Endodermal cell (in vitro differentiated cells): ENCODE measurements around the gene TM4SF1. TPM values are rescaled to one million over a fixed set of nuclear protein-coding genes. Genes with fewer than 3 reads are reported as not detected.

ENCODE experiments used
- DNase-seq: peaks from one replicate; pipeline ENCODE4 v3.0.0-alpha.2; 2017
- H3K27ac ChIP-seq: 2 replicates; pipeline ENCODE4 v1.5.1; 2013; ENCODE audit warnings: mild to moderate bottlenecking, low read depth, low read length, moderate library complexity
- H3K27me3 ChIP-seq: 2 replicates; pipeline ENCODE4 v1.6.1; 2013; ENCODE audit warnings: mild to moderate bottlenecking, low read length, moderate library complexity; ENCODE audit not compliant: insufficient read depth, control insufficient read depth, poor library complexity, severe bottlenecking
- H3K36me3 ChIP-seq: 2 replicates; pipeline ENCODE4 v1.7.0; 2013; ENCODE audit warnings: mild to moderate bottlenecking, low read length, moderate library complexity; ENCODE audit not compliant: control insufficient read depth, insufficient read depth
- H3K4me1 ChIP-seq: one replicate; pipeline ENCODE4 v1.7.0; 2013; ENCODE audit warnings: low read length; ENCODE audit not compliant: control insufficient read depth, insufficient read depth
- H3K4me3 ChIP-seq: 2 replicates; pipeline ENCODE4 v1.5.1; 2013; ENCODE audit warnings: mild to moderate bottlenecking, low read length, moderate library complexity
- H3K9ac ChIP-seq: 2 replicates; pipeline ENCODE4 v1.6.1; 2013; ENCODE audit warnings: mild to moderate bottlenecking, low read length, moderate library complexity; ENCODE audit not compliant: poor library complexity, severe bottlenecking; ENCODE audit errors: extremely low read depth
- H3K9me3 ChIP-seq: 2 replicates; pipeline ENCODE4 v1.6.1; 2013; ENCODE audit warnings: mild to moderate bottlenecking, low read length, moderate library complexity; ENCODE audit not compliant: control insufficient read depth
- H3K27ac Mint-ChIP-seq: 2 replicates; pipeline ENCODE4 v1.8.0; 2020; ENCODE audit warnings: mixed read lengths
- H3K27me3 Mint-ChIP-seq: 2 replicates; pipeline ENCODE4 v1.8.0; 2021; ENCODE audit warnings: mild to moderate bottlenecking, mixed read lengths; ENCODE audit not compliant: insufficient read depth
- H3K36me3 Mint-ChIP-seq: 2 replicates; pipeline ENCODE4 v1.8.0; 2020; ENCODE audit warnings: low read depth, mixed read lengths
- H3K4me1 Mint-ChIP-seq: 2 replicates; pipeline ENCODE4 v1.8.0; 2020; ENCODE audit warnings: mixed read lengths
- H3K4me3 Mint-ChIP-seq: 2 replicates; pipeline ENCODE4 v1.8.0; 2020; ENCODE audit warnings: mild to moderate bottlenecking, moderate library complexity, mixed read lengths
- H3K9me3 Mint-ChIP-seq: 2 replicates; pipeline ENCODE4 v1.8.0; 2020; ENCODE audit warnings: mild to moderate bottlenecking, mixed read lengths
- CTCF ChIP-seq: fragments of 200-600 bp; sonication (generic); conservative IDR thresholded peaks from 2 replicates; pipeline ENCODE4 v1.5.0; 2021; ENCODE audit warnings: antibody characterized with exemption, mild to moderate bottlenecking
- WGBS, 2 experiments: methylation state at CpG; one replicate each; pipeline versions ENCODE4 v1.1.5 to v1.1.7; 2013; ENCODE audit warnings: missing lambda C conversion rate in 2 of 2, mixed read lengths in 1 of 2; ENCODE audit not compliant: insufficient coverage in 1 of 2, insufficient read length in 1 of 2; 5-methylcytosine and 5-hydroxymethylcytosine counted together
- total RNA-seq, 2 donors: library from RNA; stranded (reverse); fragmentation: NEBNext Ultra II Directional in 1 of 2; extraction: Animal tissue kit (Norgen Biotek cat#: 25700) in 1 of 2; gene quantifications; 2 replicates in 1 of 2; 3 replicates in 1 of 2; pipeline ENCODE4 v1.2.1, GENCODE V29; 2021

Gene TM4SF1
- total RNA-seq, 2 donors from 2014 or later, result not detected

- H3K4me1 Mint-ChIP-seq, result peaks cover 8% of the 10 kb centered on the region
- H3K36me3 ChIP-seq, result no peaks in the 10 kb centered on the region
- no peak overlapping the region for H3K4me3 Mint-ChIP-seq
- no peaks in the 10 kb centered on the region for H3K27me3 ChIP-seq
- no peaks in the 10 kb centered on the region for H3K27me3 Mint-ChIP-seq
- no peak for TF ChIP-seq CTCF
- H3K27ac Mint-ChIP-seq, result no peak overlapping the region
- H3K4me3 ChIP-seq, result no peak overlapping the region
- peaks cover 4% of the 10 kb centered on the region for H3K4me1 ChIP-seq
- H3K36me3 Mint-ChIP-seq, result no peaks in the 10 kb centered on the region
- 85 to 91% methylated on average over 8 of the region's 8 CpGs for WGBS, 2 experiments
- no peak overlapping the region for H3K9ac ChIP-seq
- no peak for DNase-seq
- H3K9me3 ChIP-seq, result no peaks in the 10 kb centered on the region
- H3K9me3 Mint-ChIP-seq, result no peaks in the 10 kb centered on the region
- H3K27ac ChIP-seq, result no peak overlapping the region
These were observed 10.6 kb upstream of the TM4SF1 start for GRCh38 chr3:149388001-149388440.

GRCh38 chr3:149386299-149386606 is 8.8 kb upstream of the TM4SF1 start:
- no peaks in the 10 kb centered on the region for H3K36me3 ChIP-seq
- H3K27me3 ChIP-seq, result no peaks in the 10 kb centered on the region
- Mint-ChIP-seq H3K9me3 (peaks cover 7% of the 10 kb centered on the region), H3K36me3 (no peaks in the 10 kb centered on the region), H3K4me1 (peaks cover 8% of the 10 kb centered on the region), H3K27ac (no peak overlapping the region), H3K4me3 (no peak overlapping the region), H3K27me3 (no peaks in the 10 kb centered on the region)
- no peak overlapping the region for H3K4me3 ChIP-seq
- no peak for TF ChIP-seq CTCF
- H3K9ac ChIP-seq, result no peak overlapping the region
- no peak overlapping the region for H3K27ac ChIP-seq
- WGBS, 2 experiments, result 89% methylated on average over 1 of the region's 1 CpG; no CpG with 5 or more reads in 1 of the 2 experiments
- peaks cover 4% of the 10 kb centered on the region for H3K4me1 ChIP-seq
- peaks cover 5% of the 10 kb centered on the region for H3K9me3 ChIP-seq
- DNase-seq, result no peak

- no peak for DNase-seq
- no peaks in the 10 kb centered on the region for H3K36me3 Mint-ChIP-seq
- Histone ChIP-seq H3K9ac (no peak overlapping the region), H3K27ac (no peak overlapping the region), H3K9me3 (peaks cover 6% of the 10 kb centered on the region), H3K27me3 (no peaks in the 10 kb centered on the region), H3K4me3 (no peak overlapping the region), H3K4me1 (peaks cover 4% of the 10 kb centered on the region), H3K36me3 (no peaks in the 10 kb centered on the region)
- H3K27ac Mint-ChIP-seq, result no peak overlapping the region
- WGBS, 2 experiments, result 93 to 100% methylated on average over 6 to 7 of the region's 7 CpGs
- no peak overlapping the region for H3K4me3 Mint-ChIP-seq
- peaks cover 11% of the 10 kb centered on the region for H3K9me3 Mint-ChIP-seq
- TF ChIP-seq CTCF, result no peak
- peaks cover 8% of the 10 kb centered on the region for H3K4me1 Mint-ChIP-seq
- no peaks in the 10 kb centered on the region for H3K27me3 Mint-ChIP-seq
These were observed 8.3 kb upstream of the TM4SF1 start for GRCh38 chr3:149385617-149386298.
